Hindlimb muscle (tissue), 1 donor: ENCODE results near the gene ZBTB44. TPM values are rescaled to one million over a fixed set of nuclear protein-coding genes. Genes with fewer than 3 reads are reported as not detected.
"Not testable (repeated sequence)": the region's sequence is repeated elsewhere in the genome, so short reads cannot be mapped to it uniquely, and the experiment has no call there.

Source experiments
- DNase-seq: peaks from one replicate; pipeline ENCODE4 v3.0.0-alpha.2; 2013
- polyA plus RNA-seq: library from polyadenylated mRNA; unstranded; fragments of 120-200 nt; gene quantifications from one replicate; pipeline ENCODE4 v1.2.1, GENCODE V29; 2013; ENCODE audit not compliant: insufficient read length

The ZBTB44 gene
- polyA plus RNA-seq, 1 donor, result 30.1 TPM

DNA sequence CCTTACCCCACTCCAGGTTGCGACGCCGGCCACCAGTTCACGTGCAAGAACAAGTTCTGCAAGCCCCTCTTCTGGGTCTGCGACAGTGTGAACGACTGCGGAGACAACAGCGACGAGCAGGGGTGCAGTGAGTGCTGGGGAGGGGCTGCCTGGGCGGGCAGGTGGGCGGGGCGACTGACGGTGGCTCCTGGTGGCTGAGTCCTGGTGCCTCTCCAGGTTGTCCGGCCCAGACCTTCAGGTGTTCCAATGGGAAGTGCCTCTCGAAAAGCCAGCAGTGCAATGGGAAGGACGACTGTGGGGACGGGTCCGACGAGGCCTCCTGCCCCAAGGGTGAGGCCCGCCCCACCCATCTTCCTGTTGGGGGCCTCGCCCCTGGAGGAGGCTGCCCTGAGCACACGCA is 116.4 kb downstream of the ZBTB44 start:
- no peak for DNase-seq

DNA sequence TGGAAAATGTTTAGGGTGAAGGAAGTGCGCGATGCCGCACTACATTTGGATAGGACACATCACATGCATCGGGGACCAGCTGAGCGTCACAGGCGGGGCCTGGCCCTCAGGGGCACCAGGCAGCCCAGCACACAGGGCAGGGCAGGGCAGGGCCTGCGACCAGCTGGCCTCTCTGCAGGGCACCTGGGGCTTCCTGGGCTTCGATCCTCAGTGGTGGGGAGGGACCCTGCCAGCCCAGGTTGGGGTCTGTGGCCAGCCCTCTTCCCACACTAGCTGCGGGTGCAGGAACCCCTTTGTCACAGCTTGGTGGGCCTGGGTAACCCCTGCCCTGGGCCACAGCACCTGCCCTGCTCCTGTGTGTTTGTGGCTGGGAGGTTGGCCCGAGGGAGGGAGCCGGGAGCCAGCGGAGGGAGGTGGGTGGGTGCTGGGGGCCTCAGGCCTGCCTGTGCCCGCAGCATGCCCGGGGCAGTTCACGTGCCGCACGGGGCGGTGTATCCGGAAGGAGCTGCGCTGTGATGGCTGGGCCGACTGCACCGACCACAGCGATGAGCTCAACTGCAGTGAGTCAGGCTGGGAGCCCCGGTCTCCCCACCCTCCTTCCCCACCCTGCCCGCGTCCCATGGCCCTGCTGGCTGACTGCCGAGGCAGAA is 117.2 kb downstream of the ZBTB44 start:
- DNase-seq, result no peak

DNA sequence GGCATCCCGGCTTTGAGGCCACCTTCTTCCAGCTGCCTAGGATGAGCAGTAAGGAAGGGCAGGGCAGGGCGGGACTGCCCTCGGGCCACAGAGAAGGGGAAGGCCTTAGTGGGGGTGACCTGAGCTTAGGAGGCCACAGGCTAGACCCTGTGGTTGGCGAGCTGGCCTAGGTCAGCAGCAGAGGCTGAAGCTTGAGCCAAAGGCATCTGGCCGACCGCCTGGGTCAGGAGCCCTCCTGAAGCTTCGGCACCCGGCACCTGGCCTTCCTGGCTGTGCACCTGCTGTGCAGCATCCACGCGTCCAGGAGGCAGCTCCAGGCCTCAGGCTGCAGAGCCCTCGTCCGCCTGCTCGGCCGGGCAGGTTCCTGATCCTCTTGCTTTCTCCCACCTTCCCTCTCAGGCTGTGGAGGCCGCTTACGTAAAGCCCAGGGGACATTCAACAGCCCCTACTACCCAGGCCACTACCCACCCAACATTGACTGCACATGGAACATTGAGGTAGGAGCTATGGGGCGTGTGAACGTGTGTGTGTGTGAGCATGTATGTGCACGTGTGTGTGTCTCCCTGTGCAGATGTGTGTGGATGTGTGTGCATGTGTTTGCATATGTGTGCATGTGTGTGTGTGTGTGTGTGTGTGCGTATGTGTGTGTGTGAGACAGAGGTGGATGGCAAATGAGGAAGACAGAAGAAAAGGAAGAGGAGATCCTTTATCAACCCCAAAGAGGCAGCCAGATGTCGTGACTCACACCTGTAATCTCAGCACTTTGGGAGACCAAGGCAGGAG is 120.3 kb downstream of the ZBTB44 start:
- DNase-seq, result no peak

DNA sequence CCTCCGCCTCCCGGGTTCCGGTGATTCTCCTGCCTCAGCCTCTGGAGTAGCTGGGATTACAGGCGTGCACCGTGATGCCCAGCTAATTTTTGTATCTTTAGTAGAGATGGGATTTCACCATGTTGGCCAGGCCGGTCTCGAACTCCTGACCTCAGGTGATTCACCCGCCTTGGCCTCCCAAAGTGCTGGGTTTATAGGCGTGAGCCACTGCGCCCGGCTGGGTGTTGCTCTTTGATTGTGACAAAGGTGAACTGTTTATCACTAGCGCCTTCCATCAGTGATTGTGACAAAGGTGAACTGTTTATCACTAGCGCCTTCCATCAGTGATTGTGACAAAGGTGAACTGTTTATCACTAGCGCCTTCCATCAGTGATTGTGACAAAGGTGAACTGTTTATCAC is 121.2 kb downstream of the ZBTB44 start:
- not testable (repeated sequence) for DNase-seq

DNA sequence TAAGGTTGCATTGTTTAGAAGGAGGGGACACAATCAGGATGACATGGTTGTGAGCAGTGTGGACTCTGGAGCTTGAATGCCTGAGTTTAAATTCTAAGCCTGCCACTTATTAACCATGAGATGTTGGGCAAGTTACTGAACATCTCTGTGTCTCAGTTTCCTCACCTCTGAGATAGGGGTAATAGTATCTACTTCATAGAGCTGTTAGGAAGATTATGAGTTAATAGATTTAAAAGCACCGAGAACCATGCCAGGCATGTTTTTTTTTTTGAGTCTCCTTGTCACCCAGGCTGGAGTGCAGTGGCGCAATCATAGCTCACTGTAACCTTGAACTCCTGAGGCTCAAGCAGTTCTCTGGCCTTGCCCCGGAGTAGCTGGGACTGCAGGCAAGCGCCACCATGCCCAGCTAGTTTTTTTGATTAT is 121.9 kb downstream of the ZBTB44 start:
- DNase-seq, result no peak

DNA sequence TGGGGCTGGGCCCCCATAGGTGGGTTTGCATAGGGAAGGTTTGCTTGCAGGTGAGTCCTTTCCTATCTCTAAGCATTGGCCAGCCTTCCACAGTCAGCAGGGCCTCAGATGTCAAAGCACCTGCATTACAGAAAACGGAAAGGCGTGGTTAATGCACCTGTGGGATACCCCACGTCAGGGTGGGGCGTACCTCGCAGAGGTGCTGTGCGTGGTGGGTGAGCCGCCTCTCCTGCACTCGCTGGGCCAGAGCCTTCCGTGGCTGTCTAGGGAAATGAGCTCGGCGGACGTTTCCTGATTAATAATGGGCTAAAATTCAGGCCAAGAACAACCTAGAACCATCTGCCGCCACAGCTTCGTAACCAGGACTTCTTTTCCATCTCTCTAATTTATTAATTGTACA is 122.8 kb downstream of the ZBTB44 start:
- no peak for DNase-seq

DNA sequence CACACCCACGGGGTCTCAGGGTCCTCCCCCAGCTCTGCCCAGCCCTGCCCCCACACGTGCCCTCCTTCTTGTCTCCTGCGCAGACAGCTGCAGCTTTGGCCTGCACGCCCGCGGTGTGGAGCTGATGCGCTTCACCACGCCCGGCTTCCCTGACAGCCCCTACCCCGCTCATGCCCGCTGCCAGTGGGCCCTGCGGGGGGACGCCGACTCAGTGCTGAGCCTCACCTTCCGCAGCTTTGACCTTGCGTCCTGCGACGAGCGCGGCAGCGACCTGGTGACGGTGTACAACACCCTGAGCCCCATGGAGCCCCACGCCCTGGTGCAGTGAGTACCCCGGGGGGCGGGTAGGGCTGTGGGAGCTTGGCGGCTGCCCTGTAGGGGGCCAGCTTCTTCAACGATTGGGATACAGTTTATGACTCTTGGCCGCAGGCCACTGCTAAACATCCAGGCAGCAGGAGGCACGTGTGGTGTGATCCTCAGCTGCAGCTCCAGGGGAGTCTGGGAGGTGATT is 124.3 kb downstream of the ZBTB44 start:
- no peak for DNase-seq

DNA sequence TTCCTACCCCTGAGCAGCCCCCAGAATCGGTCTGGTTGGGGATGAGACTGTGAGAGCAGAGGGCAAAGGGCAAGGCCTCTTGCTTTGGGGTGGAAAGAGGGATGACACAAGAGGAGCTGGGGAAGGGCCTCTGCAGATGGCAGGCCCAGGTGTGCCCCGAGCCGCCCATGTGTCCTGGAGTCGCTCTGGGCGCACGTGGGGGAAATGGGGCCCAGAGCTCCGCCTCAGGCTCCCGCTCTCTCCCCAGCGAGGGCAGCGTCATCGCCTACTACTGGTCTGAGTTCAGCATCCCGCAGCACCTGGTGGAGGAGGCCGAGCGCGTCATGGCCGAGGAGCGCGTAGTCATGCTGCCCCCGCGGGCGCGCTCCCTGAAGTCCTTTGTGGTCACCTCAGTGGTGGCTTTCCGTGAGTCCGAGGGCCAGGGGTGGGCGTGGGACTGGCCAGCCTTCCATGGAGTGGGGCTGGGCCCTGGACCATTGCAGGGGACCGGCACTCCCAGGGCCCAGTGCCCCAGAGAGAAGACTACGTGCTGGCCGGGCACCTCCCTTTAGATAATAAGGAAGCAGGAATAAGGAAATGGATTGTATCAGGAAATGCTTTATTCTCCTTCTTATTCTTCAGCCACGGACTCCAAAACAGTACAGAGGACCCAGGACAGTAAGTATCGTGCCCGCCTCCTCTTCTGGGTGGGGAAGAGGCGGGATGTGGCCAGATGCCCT is 125.1 kb downstream of the ZBTB44 start:
- no peak for DNase-seq

DNA sequence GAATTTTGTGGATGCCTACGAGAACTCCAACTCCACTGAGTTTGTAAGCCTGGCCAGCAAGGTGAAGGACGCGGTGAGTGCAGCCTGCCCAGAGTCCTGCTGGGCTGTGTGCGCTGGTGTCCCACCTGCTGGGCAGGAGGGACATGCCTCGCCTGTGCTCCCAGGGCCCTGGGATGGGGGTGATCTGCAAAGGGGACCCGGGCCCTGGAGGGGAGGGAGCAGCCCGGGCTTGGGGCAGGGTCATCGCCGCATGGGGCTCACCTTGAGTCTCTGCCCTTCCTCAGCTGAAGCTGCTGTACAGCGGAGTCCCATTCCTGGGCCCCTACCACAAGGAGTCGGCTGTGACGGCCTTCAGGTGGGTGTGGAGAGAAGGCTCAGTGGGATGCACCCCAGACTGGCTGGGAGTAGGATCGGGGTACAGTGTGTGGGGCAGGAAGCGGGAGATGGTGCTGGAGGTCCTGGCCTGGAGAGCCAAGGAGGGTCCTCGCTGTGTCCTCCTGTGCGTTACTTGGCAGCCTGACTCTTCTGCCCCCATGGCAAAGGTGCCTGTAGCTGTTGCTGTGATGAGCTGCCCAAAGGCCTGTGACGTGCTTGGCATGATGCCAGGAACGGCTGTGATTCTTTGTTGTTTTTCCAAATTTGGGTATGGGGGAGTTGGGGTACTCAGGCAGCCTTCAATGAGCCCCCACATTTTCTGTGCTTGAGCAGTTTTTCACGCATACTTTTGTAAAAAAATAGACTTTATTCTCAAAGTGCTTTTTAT is 126.0 kb downstream of the ZBTB44 start:
- DNase-seq, result no peak

DNA sequence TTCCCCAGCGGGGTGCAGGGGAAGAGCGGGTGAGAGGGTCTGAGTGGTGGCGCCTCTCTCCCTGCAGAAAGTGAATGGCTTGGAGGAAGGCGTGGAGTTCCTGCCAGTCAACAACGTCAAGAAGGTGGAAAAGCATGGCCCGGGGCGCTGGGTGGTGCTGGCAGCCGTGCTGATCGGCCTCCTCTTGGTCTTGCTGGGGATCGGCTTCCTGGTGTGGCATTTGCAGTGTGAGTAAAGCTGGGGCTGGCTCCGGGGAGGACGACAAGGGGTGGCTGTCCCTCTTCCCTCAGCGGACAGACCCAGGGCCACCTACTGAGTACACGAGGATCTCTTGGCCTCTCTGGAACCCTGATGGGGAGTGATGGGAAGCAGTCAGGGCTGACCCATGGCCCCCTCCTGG is 126.7 kb downstream of the ZBTB44 start:
- DNase-seq, result no peak

DNA sequence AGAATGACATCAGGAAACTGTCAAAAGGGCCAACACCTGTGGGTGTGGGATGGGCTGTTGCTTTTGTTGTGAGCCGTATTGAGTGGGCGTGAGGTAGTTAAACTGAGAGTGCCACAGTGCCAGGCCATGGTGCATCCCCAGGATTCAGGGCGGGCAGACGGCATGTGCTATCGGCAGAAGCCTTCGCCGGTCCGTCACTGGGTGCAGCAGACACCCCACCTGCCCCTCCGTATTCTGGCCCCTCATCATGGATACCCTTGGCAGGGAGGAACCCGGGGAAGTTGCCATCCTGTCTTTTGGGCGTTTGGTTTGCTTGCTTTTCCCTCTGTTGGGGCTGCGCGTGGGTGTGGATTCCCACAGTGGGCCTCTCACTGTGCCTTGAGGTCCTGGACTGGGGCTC is 127.6 kb downstream of the ZBTB44 start:
- DNase-seq, result no peak

DNA sequence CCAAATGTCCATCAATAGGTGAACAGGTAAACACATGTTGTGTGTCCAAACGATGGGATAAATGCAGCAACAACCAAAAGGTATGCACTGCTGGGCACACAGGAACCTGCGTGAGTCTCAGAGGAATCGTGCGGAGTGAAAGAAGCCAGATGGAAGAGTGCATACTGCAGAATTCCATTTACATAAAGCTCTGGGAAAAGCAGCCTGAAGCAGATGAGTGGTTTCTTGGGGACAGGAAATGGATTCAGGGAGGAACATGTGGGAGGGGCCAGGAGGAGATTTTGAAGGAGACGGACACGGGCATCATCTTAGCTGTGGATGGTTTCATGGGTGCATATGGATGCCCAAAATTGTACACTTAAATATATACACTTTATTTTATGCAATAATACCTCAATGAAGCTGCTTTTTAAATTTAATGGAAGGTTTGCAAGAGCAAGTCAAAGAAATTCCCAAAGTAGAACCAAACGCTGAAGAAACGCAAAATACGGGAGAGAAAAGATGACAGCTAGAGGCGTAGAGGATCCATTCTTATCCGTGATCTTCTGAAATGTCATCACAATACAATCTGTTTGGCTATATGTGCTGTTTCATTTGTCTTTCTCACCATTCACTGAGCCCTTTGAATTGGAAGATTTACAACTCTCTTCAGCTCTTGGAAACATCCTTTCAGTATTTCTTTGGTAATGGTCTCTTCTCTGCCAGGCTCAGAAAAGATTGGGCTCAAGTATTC is 130.7 kb downstream of the ZBTB44 start:
- DNase-seq, result no peak

DNA sequence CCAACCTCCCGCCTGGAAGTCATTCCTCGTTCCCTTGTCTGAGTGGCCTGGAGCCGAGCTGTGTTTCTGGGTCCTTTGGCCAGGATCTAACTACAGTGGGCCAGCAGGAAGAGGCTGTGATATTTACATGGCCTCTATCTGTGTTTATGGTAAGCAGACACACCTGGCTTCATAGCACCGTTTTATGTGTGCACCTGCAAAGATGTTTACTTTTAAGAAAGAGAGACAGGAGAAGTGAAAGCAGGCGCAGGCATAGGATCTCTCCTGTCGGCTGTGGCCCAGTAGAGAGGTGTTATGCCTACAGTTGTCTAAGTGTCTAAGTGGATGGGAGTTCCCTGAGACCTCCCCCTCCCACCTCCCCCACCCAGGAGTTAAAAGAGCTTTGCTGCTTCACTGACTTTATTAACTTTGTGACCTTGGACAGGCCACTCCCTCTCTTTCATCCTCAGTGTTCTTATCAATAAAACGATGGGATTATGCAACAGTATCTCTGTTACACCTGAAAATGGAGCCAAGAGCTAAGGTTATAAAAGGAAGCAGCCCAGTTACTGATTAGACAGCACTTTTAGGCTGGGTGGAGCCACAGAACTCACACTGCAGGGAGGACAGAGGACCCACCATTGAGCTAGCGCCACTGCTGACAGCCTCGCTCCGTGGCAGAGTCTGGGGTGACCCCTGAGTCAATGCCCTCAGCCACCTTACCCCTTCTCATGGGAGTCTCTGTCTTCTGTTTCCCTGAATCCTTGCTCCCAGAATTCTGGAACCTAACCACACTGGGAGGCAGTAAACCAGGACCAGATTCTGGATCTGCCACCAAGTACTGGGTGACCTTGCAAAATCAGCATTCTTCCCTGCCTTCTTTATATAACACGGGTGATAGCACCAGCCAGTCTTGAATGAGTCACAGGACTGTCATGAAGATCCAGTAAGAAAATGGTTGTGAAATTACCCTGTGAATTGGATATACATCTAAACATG is 133.1 kb downstream of the ZBTB44 start:
- DNase-seq, result no peak

DNA sequence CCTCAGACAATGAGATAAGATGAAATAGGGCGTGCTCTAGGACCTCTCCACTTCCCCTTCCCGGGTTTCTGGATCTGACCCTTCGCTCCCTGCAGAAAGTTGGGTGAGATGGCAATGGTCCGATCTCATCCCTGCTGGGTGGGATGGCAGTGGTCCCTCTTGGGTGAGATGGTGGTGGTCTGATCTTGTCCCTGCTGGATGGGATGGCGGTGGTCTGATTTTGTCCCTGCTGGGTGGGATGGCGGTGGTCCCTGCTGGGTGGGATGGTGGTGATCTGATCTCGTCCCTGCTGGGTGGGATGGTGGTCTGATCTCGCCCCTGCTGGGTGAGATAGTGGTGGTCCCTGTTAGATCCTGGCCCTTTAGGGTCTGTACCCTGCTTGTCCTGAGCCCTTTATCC is 133.8 kb downstream of the ZBTB44 start:
- no peak for DNase-seq

DNA sequence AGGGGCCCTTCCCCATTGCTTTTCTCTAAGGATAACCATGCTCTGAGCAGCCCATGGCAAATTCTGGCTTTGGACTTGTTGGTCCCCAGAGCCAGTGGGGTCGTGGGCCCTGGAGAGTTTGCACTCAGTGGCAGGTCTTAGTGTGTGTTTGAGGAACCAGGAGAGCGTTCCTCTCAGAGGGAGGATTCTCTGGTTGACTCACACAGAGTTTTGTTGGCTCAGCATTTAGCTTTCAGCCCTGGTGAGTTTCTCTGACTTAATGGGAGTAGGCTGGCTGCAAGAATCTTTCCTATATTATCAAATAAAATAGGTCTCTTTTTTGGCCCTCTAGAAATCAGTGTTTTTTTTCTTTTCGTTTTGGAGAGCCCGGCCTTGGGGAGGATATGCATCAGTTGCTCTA is 134.2 kb downstream of the ZBTB44 start:
- DNase-seq, result no peak

DNA sequence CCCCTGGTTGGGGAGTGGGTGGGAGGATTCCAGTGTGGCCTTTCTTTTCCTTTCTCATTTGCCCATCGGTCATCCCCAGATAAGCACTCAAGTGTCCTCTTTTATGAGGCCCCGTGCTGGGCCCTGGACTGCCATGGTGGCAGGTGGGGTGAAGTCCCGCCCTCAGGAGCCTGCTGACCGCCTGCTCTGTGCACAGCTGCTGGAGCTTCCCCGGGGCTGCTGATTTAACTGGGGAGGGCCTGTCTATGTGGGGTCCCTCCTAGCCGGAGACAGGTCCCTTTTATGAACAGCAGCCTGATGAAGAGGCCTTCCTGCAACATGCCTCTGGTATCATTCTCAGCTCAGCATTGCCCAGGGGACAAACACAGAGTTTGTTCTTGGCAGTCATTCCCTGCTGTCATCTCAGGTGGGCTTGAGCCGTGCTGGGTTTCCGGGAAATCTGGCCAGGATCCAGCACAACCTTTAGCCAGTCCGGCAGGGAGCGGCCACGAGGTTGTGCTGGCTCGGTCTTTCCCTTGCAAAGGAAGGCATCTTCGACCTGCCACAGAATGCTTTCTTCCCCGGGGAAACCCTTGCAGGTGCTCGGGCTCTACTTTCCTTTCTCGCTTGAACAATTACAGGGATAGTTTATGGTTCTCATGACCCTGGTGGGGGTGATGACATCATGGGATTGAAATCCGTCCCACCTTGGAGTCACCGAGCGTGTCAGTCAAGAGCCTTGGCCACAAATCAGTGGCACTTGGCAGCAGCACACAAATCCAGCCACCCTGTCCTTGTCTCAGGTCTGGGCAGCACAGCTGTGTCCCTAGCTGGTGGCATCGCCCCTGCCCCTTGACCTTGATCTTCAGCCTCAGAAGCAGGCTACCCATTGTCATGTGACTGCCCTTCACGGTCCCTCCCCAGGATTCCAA is 135.1 kb downstream of the ZBTB44 start:
- DNase-seq, result no peak

DNA sequence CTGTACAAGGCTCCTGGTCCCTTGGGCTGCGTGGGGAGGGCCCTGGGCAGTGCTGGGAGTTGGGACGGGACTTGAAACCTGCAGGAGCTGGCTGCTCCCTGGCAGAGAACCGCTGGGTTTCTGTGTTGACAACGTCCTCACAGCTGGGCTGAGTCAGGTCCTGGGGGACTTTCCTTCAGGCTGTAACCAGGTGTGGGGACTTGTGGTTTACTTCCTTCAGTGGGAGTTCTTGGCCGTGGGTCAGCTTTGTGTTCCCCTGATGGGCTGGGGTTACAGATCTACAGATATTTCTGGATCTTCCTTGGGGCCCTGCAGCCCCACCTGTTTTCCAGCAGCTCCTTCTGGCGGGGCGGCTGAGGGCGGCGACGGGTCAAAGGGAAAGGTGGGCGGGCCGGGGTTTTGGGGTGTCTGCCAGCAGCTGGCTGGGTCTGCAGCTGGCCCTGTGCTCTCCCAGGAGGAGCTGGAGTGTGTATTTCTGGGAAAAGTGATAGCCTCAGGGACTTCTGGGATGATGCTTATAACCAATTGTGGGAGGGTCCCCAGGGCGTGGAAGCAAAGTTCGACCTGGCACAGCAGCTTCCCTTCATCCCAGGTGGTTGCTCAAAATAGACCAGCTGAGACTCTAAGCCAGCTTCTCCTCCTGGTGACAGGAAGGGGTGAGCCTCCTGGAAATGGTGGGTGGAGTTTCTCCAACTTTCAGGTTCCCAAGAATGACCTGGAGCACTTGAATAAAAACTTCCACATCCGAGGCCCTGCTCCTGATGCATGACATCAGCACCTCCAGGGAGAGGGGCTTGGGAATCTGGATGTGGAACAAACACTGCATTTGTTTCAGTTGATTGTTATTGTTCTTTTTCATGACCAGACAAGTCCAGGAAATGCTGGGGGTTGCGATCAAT is 136.0 kb downstream of the ZBTB44 start:
- peak; percentile 55 for DNase-seq

DNA sequence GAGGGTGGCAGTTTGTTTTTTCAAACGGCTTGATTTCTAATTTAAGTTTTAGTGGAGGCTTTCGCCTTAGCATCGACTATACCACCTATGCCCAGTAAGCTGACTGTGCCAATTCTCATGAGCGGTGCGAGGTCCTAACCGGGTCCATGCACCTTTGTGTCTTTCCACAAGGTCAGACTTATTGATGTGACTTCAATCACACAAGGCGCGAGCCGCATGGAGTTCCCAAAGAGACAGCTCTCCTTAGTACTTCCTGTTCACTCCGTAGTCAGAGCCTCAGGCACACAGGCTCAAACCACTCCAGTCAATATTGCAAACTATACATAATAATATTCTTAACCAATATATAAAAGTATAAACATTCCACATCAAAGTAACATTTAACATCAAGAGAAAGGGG is 136.9 kb downstream of the ZBTB44 start:
- no peak for DNase-seq
